ENCODE results near the gene TMEM62.
A peak's percentile ranks its signal among the peaks of the same experiment; 100 is the strongest.

TMEM62 gene

GRCh38 chr15:43133430-43134156 lies at the start of gene TMEM62:
Gene TMEM62, plus strand, starts transcription at chr15:43133586. Its CDS starts 217 bp downstream, at chr15:43133803.
- in situ Hi-C loops (cut with HindIII; ENCODE audit: low sequenced_read_pairs) = no loop called here
- DNase-seq (ENCODE audit: low read depth, low spot score) = peak; percentile 57
- TF ChIP-seq CTCF (IDR thresholded peaks at IDR 0.05; ENCODE audit: low read depth, low read length) = no peak
- peak within 1 kb of the TSS; percentile 66 for H3K4me3 ChIP-seq (ENCODE audit: low read depth, low read length)

GRCh38 chr15:43085921-43086320 lies 47.5 kb upstream of the TMEM62 start:
- in situ Hi-C loops (cut with HindIII; ENCODE audit: low sequenced_read_pairs) = no loop called here
- DNase-seq (ENCODE audit: low read depth, low spot score) = peak; percentile 7
- no peak overlapping the region for H3K4me3 ChIP-seq (ENCODE audit: low read depth, low read length)
- TF ChIP-seq CTCF (IDR thresholded peaks at IDR 0.05; ENCODE audit: low read depth, low read length) = no peak

GRCh38 chr15:43086551-43086950 lies 46.8 kb upstream of the TMEM62 start:
- DNase-seq (ENCODE audit: low read depth, low spot score) = peak; percentile 13
- in situ Hi-C loops (cut with HindIII; ENCODE audit: low sequenced_read_pairs) = no loop called here
- no peak overlapping the region for H3K4me3 ChIP-seq (ENCODE audit: low read depth, low read length)
- TF ChIP-seq CTCF (IDR thresholded peaks at IDR 0.05; ENCODE audit: low read depth, low read length) = no peak

- in situ Hi-C loops (cut with HindIII; ENCODE audit: low sequenced_read_pairs) = no loop called here
- no peak for DNase-seq (ENCODE audit: low read depth, low spot score)
- H3K4me3 ChIP-seq (ENCODE audit: low read depth, low read length) = no peak overlapping the region
- no peak for TF ChIP-seq CTCF (IDR thresholded peaks at IDR 0.05; ENCODE audit: low read depth, low read length)
These were observed 41.5 kb upstream of the TMEM62 start for GRCh38 chr15:43091859-43092258.

GRCh38 chr15:43093026-43093425 lies 40.4 kb upstream of the TMEM62 start:
- TF ChIP-seq CTCF (IDR thresholded peaks at IDR 0.05; ENCODE audit: low read depth, low read length) = no peak
- DNase-seq (ENCODE audit: low read depth, low spot score) = peak; percentile 43
- no peak overlapping the region for H3K4me3 ChIP-seq (ENCODE audit: low read depth, low read length)
- in situ Hi-C loops (cut with HindIII; ENCODE audit: low sequenced_read_pairs) = no loop called here

- no peak overlapping the region for H3K4me3 ChIP-seq (ENCODE audit: low read depth, low read length)
- no peak for DNase-seq (ENCODE audit: low read depth, low spot score)
- no peak for TF ChIP-seq CTCF (IDR thresholded peaks at IDR 0.05; ENCODE audit: low read depth, low read length)
- in situ Hi-C loops (cut with HindIII; ENCODE audit: low sequenced_read_pairs) = no loop called here
These were observed 38.9 kb upstream of the TMEM62 start for GRCh38 chr15:43094416-43095030.
